Measurements from ENCODE around the gene RGS10. TPM values are rescaled to one million over a fixed set of nuclear protein-coding genes. Genes with fewer than 3 reads are reported as not detected.
"Not testable (repeated sequence)": the region's sequence is repeated elsewhere in the genome, so short reads cannot be mapped to it uniquely, and the experiment has no call there.

RGS10 gene
- total and polyA plus RNA-seq, 9 donors = 34.1 to 60.7 (median 46.2) TPM

DNA sequence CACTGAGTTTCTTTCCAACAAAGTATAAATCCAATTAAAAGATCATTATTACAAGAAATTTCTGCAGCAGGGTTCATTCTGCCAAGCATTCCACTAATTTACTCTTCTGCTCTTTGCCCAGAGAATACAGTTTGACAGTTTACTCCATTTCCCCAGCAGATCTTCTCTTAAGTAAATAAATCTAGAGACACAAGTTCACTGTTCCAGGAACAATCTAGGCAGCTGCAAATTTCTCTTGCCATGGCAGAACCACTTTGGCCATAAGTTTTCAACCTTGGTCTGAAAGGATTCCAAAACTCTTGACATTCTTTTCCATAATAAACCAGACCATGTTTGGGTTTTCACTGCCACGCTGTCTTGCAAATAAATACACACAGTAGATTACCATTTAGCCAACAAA is 11.5 kb downstream of the RGS10 start:
- no peak overlapping the region for H3K27ac ChIP-seq (ENCODE audit: low read length)
- H3K27me3 ChIP-seq (ENCODE audit: control insufficient read depth, insufficient read depth, low read length) = no peaks in the 10 kb centered on the region
- no peak overlapping the region for H3K4me3 ChIP-seq (ENCODE audit: low read length)
- no peaks in the 10 kb centered on the region for H3K9me3 ChIP-seq (replicated peaks; ENCODE audit: control insufficient read depth, low read depth, low read length)
- WGBS (ENCODE audit: insufficient coverage) = 57% methylated on average over 1 of the region's 1 CpG
- DNase-seq = no peak
- peaks cover 12% of the 10 kb centered on the region for H3K4me1 ChIP-seq (ENCODE audit: control insufficient read depth, insufficient read depth, low read length)
- no peaks in the 10 kb centered on the region for H3K36me3 ChIP-seq (ENCODE audit: control insufficient read depth, insufficient read depth, low read length)

DNA sequence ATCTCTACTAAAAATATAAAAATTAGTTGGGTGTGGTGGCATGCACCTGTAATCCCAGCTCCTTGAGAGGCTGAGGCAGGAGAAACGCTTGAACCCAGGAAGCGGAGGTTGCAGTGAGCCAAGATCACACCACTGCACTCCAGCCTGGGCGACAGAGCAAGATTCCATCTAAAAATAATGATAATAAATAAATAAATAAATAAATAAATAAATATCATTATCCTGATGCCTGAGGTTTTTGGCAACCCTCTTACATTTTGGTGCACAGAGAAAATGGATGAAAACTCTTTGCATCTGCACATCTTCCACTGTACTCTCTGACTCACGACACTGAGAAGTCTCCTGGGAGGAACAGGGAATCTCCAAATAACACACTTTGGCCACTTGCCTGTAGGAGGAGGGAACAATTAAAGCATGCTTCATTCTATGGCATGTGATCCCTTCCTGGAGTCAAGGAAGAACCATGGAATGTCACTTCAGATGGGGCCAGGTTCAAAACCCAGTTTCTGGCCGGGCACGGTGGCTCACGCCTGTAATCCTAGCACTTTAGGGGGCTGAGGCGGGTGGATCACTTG is 13.8 kb downstream of the RGS10 start:
- peaks cover 15% of the 10 kb centered on the region for H3K36me3 ChIP-seq (ENCODE audit: control insufficient read depth, insufficient read depth, low read length)
- DNase-seq = peak; percentile 94
- not testable (repeated sequence) for H3K4me3 ChIP-seq (ENCODE audit: low read length); H3K27me3 ChIP-seq (ENCODE audit: control insufficient read depth, insufficient read depth, low read length); H3K9me3 ChIP-seq (replicated peaks; ENCODE audit: control insufficient read depth, low read depth, low read length); H3K27ac ChIP-seq (ENCODE audit: low read length)
- 57% methylated on average over 4 of the region's 8 CpGs for WGBS (ENCODE audit: insufficient coverage)
- peaks cover 10% of the 10 kb centered on the region for H3K4me1 ChIP-seq (ENCODE audit: control insufficient read depth, insufficient read depth, low read length)

DNA sequence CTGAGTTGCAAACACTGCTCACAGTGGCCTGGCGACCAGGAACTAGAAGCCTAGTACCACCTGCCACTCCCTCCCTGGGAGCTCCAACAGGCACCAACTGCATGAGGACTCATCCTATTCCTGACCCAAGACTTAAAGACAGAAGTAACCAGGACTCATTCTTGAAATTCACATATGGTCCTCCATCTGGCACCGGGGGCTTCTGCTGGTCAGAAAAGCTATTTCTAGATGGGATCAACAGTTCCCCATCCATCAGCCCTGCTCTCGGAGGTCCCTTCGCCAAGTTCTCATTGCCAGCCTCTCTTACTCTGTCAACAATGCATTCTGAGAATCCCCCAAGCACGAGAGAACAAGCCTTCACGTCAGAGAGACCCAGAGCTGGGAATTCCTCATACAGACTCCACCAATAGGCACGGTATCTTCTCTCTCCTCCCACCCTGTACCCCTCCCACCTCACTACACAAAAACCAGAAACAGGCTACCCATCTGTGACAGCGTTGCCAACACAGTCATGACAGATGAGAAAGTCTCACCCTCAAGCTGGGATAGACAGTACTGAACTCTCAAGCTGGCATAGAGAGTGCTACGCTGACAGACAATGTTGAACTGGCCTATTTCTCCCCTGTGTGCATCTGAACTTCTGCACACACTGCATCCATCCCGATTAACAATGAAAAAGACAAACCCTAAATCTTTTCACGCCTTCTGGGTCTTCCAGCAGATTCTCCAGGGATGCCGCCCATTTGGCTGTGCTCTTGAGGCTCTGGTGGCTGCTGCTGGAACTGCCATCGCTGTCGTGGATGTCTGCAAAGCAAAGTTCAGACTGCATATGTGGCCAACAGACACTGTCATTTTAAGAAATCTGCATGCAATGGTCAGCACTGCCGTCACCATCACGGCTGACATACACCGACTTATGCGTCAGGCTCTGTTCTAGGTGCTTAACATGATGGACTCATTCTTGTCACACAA is 15.6 kb downstream of the RGS10 start:
- DNase-seq = no peak
- Histone ChIP-seq H3K4me3 (ENCODE audit: low read length) (no peak overlapping the region), H3K9me3 (replicated peaks; ENCODE audit: control insufficient read depth, low read depth, low read length) (no peaks in the 10 kb centered on the region), H3K27me3 (ENCODE audit: control insufficient read depth, insufficient read depth, low read length) (no peaks in the 10 kb centered on the region), H3K27ac (ENCODE audit: low read length) (no peak overlapping the region), H3K36me3 (ENCODE audit: control insufficient read depth, insufficient read depth, low read length) (peaks cover 22% of the 10 kb centered on the region), H3K4me1 (ENCODE audit: control insufficient read depth, insufficient read depth, low read length) (peaks cover 10% of the 10 kb centered on the region)
- 59% methylated on average over 18 of the region's 18 CpGs for WGBS (ENCODE audit: insufficient coverage)

DNA sequence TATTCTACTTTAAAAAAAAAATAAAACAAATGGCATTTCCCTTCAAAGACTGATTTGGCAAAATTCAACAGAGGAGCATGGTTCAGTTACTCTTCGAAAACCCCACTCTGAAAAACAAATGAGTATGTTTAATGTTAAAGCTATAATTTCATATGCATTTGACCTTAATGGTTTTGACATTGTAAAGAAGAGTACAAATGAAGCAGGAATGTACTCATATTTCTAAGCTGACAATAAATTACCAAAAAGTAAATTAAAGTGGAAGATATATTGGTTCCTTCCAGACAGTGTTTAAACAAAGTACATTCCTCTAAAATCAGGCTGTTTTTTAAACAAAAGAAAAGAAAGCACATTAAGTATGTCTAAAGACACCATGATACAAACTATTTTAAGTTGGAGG is 16.4 kb downstream of the RGS10 start:
- Histone ChIP-seq H3K27me3 (ENCODE audit: control insufficient read depth, insufficient read depth, low read length) (no peaks in the 10 kb centered on the region), H3K27ac (ENCODE audit: low read length) (no peak overlapping the region), H3K36me3 (ENCODE audit: control insufficient read depth, insufficient read depth, low read length) (peaks cover 22% of the 10 kb centered on the region), H3K9me3 (replicated peaks; ENCODE audit: control insufficient read depth, low read depth, low read length) (no peaks in the 10 kb centered on the region), H3K4me1 (ENCODE audit: control insufficient read depth, insufficient read depth, low read length) (peaks cover 10% of the 10 kb centered on the region), H3K4me3 (ENCODE audit: low read length) (no peak overlapping the region)
- WGBS (ENCODE audit: insufficient coverage) = no CpG with 5 or more reads among the region's 1 CpG
- DNase-seq = no peak

DNA sequence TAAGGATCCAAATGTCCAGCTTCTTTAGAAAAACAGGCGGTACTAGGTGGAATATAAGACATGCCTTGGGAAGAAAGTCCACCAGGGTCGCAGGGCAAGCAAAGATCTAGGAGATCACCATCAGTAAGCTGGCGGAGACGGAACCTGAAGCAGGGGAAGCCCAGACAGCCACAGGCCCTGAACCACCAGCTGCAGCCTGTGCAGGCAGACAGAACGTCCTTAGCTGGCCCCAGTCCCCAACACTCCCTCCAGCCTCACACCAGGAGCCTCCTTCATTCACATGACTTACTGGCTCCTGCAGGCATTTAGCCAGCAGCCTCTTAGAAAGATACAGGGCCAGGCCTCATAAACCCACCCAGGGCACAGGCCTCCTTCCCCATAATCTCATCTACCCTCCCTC is 17.4 kb downstream of the RGS10 start:
- no peak overlapping the region for H3K27ac ChIP-seq (ENCODE audit: low read length)
- H3K27me3 ChIP-seq (ENCODE audit: control insufficient read depth, insufficient read depth, low read length) = no peaks in the 10 kb centered on the region
- no peak for DNase-seq
- peaks cover 10% of the 10 kb centered on the region for H3K4me1 ChIP-seq (ENCODE audit: control insufficient read depth, insufficient read depth, low read length)
- H3K4me3 ChIP-seq (ENCODE audit: low read length) = no peak overlapping the region
- no peaks in the 10 kb centered on the region for H3K9me3 ChIP-seq (replicated peaks; ENCODE audit: control insufficient read depth, low read depth, low read length)
- WGBS (ENCODE audit: insufficient coverage) = 87% methylated on average over 5 of the region's 5 CpGs
- peaks cover 22% of the 10 kb centered on the region for H3K36me3 ChIP-seq (ENCODE audit: control insufficient read depth, insufficient read depth, low read length)

DNA sequence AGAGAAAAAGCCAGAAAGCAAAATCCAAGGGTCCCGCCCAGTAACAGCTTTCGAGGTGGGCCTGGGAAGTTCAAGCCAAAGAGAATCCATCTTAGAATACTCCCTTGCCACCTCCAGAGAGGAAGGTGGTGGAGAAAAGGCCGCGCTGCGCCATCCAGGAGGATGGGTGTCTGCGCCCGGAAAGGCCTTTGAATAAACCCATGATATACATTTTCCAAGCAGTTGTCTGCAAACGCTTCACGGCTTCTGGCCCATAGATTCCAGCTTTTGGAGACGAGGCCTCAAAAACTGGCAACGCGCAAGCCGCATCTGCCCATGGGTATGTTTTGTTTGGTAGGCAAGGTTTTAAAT is 17.8 kb downstream of the RGS10 start:
- DNase-seq = no peak
- peaks cover 10% of the 10 kb centered on the region for H3K4me1 ChIP-seq (ENCODE audit: control insufficient read depth, insufficient read depth, low read length)
- H3K36me3 ChIP-seq (ENCODE audit: control insufficient read depth, insufficient read depth, low read length) = peaks cover 22% of the 10 kb centered on the region
- H3K9me3 ChIP-seq (replicated peaks; ENCODE audit: control insufficient read depth, low read depth, low read length) = no peaks in the 10 kb centered on the region
- H3K27me3 ChIP-seq (ENCODE audit: control insufficient read depth, insufficient read depth, low read length) = no peaks in the 10 kb centered on the region
- WGBS (ENCODE audit: insufficient coverage) = no CpG with 5 or more reads among the region's 13 CpGs
- H3K27ac ChIP-seq (ENCODE audit: low read length) = no peak overlapping the region
- H3K4me3 ChIP-seq (ENCODE audit: low read length) = no peak overlapping the region

DNA sequence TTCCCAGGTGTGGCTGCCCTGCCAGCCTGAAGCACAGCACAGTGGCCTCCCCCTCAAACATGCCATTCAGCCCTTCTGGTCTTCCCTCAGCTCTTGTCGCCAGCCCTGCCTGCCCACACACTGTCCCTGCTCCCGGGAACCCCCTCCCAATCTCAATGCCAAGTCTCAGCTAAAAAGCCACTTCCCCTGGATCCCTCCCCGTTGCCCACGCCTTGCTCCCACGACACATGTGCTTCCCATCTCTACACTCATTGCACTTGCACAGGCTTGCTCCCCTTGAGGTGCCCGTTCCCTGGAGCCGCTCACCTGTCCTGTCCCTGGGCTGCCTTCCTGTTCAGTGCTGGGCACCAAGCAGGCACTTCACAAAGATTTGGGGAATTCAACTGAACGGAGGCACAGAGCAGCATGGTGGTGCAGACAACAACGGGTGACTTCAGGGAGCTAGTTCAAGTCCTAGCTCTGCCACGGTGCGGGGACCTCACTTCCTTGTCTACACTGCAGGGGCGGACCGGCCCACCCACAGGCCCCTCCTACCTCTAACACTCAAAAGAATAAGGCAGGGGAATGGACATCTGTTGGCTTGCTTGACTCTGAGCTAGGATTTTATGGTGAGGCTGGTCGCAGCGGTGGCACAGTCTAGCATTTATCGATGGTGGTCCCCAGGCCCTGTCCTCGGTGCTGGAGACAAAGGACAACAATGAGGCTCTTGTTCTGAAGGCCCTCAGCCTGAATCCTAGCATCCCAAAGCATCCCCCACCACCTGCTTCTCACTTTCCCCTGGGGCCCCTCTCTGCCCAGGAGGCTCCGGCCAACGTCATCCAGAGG is 18.4 kb downstream of the RGS10 start:
- 88% methylated on average over 11 of the region's 19 CpGs for WGBS (ENCODE audit: insufficient coverage)
- peaks cover 10% of the 10 kb centered on the region for H3K4me1 ChIP-seq (ENCODE audit: control insufficient read depth, insufficient read depth, low read length)
- H3K27me3 ChIP-seq (ENCODE audit: control insufficient read depth, insufficient read depth, low read length) = no peaks in the 10 kb centered on the region
- no peak overlapping the region for H3K4me3 ChIP-seq (ENCODE audit: low read length)
- H3K36me3 ChIP-seq (ENCODE audit: control insufficient read depth, insufficient read depth, low read length) = peaks cover 22% of the 10 kb centered on the region
- no peak for DNase-seq
- H3K9me3 ChIP-seq (replicated peaks; ENCODE audit: control insufficient read depth, low read depth, low read length) = no peaks in the 10 kb centered on the region
- H3K27ac ChIP-seq (ENCODE audit: low read length) = no peak overlapping the region

DNA sequence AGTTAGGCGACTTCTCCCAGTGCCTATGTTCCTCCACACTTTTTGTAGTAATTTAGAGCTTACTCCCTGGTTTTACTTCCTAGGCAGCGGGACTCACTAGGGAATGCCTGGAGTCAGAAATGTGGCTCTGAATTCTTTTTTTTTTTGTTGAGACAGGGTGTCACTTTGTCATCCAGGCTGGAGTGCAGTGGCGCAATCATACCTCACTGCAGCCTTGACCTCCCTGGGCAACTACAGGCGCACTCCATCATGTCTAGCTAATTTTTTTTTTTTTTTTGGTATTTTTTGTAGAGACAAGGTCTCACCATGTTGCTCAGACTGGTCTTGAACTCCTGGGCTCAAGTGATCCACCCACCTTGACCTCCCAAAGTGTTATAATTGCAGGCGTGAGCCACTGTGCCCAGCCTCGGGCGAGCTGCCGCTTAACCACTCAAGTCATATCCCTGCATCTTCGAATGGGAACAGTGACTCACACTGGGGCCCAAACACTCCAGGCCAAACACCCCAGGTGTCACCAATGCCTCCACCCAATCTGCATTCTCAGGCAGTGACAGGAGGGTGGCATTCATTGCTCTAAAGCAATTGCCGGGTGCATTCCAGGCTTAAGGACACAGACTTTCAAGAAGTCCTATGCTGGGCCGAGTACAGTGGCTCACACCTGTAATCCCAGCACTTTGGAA is 19.6 kb downstream of the RGS10 start:
- peaks cover 9% of the 10 kb centered on the region for H3K4me1 ChIP-seq (ENCODE audit: control insufficient read depth, insufficient read depth, low read length)
- peaks cover 22% of the 10 kb centered on the region for H3K36me3 ChIP-seq (ENCODE audit: control insufficient read depth, insufficient read depth, low read length)
- WGBS (ENCODE audit: insufficient coverage) = 90% methylated on average over 7 of the region's 11 CpGs

DNA sequence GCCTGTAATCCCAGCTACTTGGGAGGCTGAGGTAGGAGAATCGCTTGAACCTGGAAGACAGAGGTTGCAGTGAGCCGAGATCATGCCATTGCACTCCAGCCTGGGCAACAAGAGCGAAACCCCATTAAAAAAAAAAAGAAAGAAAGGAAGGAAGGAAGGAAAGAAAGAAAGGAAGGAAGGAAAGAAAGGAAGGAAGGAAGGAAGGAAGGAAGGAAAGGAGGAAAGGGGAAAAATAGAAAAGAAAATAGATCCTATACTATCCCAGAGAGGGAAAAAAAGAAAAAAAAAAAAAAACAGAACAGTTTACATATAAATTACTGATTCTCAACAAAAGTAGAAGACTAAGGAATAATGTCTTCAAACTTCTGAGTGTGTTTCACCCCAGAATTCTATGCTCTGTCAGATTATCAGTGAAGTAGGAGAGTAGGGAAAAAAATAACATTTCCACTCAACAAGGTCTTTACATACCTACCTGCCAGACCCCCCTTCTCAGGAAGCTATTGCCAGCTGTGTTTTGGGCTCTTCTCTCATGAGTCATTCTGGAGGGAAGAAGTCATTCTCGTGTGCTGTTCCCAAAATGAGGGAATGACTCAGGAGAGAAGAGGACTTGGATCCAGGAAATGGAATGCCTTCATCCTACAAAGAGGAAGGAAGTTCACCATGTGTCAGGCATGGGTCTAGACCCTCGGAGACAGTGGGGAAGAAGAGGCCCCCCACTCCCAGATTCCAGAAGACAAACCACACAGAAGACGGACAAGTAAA is 20.9 kb downstream of the RGS10 start:
- Histone ChIP-seq H3K27ac (ENCODE audit: low read length) (no peak overlapping the region), H3K4me1 (ENCODE audit: control insufficient read depth, insufficient read depth, low read length) (peaks cover 16% of the 10 kb centered on the region), H3K36me3 (ENCODE audit: control insufficient read depth, insufficient read depth, low read length) (peaks cover 22% of the 10 kb centered on the region), H3K4me3 (ENCODE audit: low read length) (no peak overlapping the region), H3K27me3 (ENCODE audit: control insufficient read depth, insufficient read depth, low read length) (no peaks in the 10 kb centered on the region), H3K9me3 (replicated peaks; ENCODE audit: control insufficient read depth, low read depth, low read length) (no peaks in the 10 kb centered on the region)
- no peak for DNase-seq
- WGBS (ENCODE audit: insufficient coverage) = 100% methylated on average over 1 of the region's 6 CpGs

More for the DNA sequence above, 19.6 kb downstream of the RGS10 start:
- DNase-seq = no peak
- Histone ChIP-seq H3K27me3 (ENCODE audit: control insufficient read depth, insufficient read depth, low read length) (no peaks in the 10 kb centered on the region), H3K9me3 (replicated peaks; ENCODE audit: control insufficient read depth, low read depth, low read length) (no peaks in the 10 kb centered on the region), H3K4me3 (ENCODE audit: low read length) (no peak overlapping the region), H3K27ac (ENCODE audit: low read length) (no peak overlapping the region)
